ENCODE data around the gene TMEM178B. TPM values are rescaled to one million over a fixed set of nuclear protein-coding genes. Genes with fewer than 3 reads are reported as not detected.
"Not testable (repeated sequence)": the region's sequence is repeated elsewhere in the genome, so short reads cannot be mapped to it uniquely, and the experiment has no call there.

TMEM178B gene
- total RNA-seq, 3 donors from 2014 or later = 0.23 to 0.90 (median 0.37) TPM

DNA sequence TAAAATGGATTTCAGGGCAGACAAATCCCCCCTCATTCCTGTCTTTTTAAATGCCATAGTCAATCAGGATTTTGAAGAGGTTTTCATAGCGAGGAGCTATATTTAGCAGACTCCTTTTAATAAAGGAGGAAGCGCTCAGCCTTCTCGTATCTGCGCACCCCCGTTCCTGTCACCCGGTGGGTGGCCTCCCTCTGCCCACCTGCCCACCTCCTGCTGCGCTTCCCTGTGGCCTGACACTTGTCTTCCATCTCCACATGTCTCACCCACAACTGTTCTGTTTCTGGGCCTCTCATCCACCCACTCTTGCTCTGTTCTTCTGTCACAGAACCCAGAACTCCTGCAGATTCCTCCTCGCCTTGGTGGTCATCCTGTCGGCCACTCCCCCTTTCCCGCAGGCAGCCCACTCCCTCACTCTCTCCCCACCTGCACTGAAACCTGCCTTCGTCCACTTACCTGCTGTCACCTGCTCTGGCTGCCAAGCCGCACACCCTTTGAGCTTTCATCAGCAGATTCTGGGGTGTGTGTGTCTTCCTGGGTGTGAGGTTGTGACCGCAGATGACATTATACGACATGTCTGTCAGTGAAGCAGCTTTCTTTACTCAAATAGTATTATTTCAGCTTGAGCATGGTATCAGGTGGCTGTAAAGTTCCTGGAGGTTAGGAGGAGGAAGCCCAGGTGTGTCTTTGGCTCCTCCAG is 313.8 kb downstream of the TMEM178B start:
- H3K36me3 Mint-ChIP-seq (ENCODE audit: insufficient read depth) = no peaks in the 10 kb centered on the region
- H3K27me3 Mint-ChIP-seq (ENCODE audit: low read depth) = peaks cover 14% of the 10 kb centered on the region
- H3K4me3 Mint-ChIP-seq = no peak overlapping the region
- DNase-seq = no peak
- no peaks in the 10 kb centered on the region for H3K9me3 Mint-ChIP-seq
- ATAC-seq = no peak
- H3K4me1 Mint-ChIP-seq (ENCODE audit: low read depth) = no peaks in the 10 kb centered on the region

DNA sequence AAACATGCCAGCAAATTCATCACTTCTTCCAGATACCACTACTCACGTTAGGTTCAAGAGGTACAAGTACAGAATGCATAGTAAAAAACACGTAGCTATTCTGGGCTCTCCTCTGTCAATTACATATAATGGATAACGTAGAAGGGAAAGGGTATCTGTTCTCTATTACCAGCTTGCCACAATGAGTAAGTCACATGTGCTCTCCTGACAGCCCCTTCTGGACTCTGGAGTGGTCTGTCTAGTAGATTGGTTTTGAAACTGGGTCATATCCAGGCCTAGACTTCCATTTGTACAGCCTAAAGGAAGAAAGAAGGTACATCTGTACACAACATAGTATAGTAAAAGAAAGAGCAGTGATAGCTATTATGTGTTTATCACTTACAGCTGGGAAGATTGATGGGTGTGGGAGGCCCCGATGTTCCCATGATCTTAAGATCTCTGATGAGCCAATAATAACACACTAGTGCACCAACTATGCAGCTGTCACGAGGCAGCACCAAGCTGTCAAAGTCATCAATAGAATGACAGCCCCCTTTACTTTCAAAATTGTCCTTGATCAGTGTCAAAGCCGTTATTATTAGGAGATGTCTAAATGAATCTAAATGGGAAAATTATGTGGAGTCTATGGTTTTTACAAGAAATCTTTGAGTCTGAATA is 315.4 kb downstream of the TMEM178B start:
- no peaks in the 10 kb centered on the region for H3K9me3 Mint-ChIP-seq
- H3K27me3 Mint-ChIP-seq (ENCODE audit: low read depth) = peaks cover 12% of the 10 kb centered on the region
- no peaks in the 10 kb centered on the region for H3K36me3 Mint-ChIP-seq (ENCODE audit: insufficient read depth)
- no peak for ATAC-seq
- no peak overlapping the region for H3K4me3 Mint-ChIP-seq
- H3K4me1 Mint-ChIP-seq (ENCODE audit: low read depth) = no peaks in the 10 kb centered on the region
- DNase-seq = no peak

DNA sequence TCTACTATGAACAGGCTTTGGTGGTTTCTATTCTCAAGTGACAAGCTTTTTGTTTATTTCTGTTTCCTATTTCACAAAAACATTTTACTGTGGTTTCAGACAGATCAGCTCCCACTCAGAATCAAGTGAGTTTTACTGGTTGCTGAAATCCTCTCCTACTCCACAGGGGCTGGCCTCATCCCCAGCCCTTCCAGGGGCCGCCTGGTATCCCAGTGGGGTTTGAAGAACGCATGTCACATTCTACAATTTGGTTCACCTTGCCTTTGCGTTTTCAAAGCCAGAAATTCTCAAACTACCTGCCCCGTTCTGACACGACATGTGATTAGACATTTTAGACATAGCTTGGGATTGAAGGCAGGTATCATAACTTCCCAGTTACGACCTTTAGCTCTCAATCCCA is 316.5 kb downstream of the TMEM178B start:
- DNase-seq = no peak
- Mint-ChIP-seq H3K4me3 (no peak overlapping the region), H3K36me3 (ENCODE audit: insufficient read depth) (no peaks in the 10 kb centered on the region)

DNA sequence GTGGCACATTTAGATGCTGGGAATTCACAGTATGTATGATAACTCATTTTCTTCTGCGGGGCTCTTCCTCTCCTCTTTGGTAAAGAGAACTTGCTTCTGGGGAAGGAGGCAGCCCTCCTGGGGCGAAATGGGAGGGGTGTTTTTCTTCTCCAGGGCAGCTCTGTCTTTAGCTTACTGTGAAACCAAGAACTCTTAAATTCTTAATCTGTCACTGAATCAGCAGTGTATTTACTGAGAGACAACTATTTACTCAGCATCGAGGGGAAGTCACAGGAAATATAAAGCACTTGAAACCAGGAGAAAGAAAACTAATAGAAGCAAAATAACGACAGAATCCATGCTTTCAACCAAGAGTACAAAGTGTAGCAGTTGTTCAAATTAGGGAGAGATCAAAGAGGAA is 319.2 kb downstream of the TMEM178B start:
- no peaks in the 10 kb centered on the region for H3K4me1 Mint-ChIP-seq (ENCODE audit: low read depth)
- ATAC-seq (no peak), DNase-seq (no peak)
- no peaks in the 10 kb centered on the region for H3K36me3 Mint-ChIP-seq (ENCODE audit: insufficient read depth)
- H3K27me3 Mint-ChIP-seq (ENCODE audit: low read depth) = peaks cover 2% of the 10 kb centered on the region
- H3K4me3 Mint-ChIP-seq = no peak overlapping the region
- no peaks in the 10 kb centered on the region for H3K9me3 Mint-ChIP-seq

More for the DNA sequence above, 316.5 kb downstream of the TMEM178B start:
- no peak for ATAC-seq
- Mint-ChIP-seq H3K27me3 (ENCODE audit: low read depth) (peaks cover 10% of the 10 kb centered on the region), H3K4me1 (ENCODE audit: low read depth) (no peaks in the 10 kb centered on the region), H3K9me3 (no peaks in the 10 kb centered on the region)

DNA sequence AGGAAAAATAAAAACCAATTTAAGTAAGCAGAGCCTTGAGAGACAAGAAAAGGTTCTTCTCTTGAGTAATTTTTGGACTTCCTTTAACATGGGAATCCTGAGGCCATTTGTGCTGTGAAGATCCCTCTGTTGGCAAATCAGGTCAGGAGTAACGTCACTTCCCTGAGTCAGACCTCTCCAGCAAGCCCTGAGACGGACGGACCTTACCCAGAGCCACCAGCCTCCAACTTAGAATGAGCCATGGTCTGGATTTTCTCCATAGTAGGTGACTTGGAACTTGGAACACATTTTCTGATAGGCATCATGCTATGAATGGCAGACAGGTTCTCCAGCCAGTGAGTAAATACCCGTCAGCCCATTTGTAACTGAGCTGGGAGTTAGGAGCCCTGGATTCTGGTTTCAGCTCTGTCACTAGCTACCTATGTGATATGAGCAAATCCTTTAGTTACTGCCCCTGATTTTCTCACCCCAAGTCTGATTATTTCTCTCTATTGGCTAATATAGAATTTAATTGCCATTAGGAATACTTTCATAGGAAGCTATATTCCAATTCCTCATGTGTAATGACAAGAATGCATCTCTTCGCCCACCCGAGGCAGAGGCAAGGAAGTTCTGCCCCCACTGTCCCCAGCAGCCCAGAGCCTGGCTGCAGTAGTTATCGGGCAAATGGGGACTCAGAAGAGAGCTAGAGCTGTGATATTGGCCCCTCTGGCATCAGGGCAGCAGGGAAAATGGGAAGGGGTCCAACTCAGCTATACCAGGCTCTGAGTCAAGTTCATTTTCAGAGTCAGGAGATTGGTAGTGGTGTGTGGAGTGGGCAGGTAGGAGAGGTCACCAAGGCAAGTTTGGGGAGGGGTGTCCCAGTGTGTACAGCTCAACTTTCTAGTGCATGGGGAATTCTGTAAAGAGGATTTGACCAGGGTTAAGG is 323.6 kb downstream of the TMEM178B start:
- DNase-seq (no peak), ATAC-seq (no peak)
- Mint-ChIP-seq H3K4me1 (ENCODE audit: low read depth) (no peaks in the 10 kb centered on the region), H3K4me3 (no peak overlapping the region), H3K36me3 (ENCODE audit: insufficient read depth) (no peaks in the 10 kb centered on the region), H3K9me3 (no peaks in the 10 kb centered on the region), H3K27me3 (ENCODE audit: low read depth) (peaks cover 4% of the 10 kb centered on the region)

DNA sequence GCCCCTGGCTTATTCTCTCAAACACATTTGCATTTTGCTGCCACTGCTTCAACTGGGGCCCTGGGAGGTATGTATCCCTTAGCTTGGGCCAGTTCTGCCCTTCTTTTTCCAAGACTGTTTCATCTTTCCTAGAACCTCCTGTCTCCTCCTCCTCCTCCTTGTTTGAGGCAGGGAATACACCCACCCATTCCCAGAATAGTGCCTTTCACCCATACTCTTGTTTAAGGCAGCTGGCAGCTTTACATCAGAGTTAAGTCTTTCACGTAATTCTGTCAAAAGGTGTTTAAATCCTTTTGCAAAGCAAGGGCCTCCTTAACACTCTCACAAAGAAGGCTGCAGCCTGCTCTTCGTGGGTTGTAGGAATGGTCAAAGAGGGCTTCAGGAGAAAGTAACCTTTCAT is 326.5 kb downstream of the TMEM178B start:
- no peak overlapping the region for H3K4me3 Mint-ChIP-seq
- no peaks in the 10 kb centered on the region for H3K9me3 Mint-ChIP-seq
- DNase-seq = no peak
- no peaks in the 10 kb centered on the region for H3K36me3 Mint-ChIP-seq (ENCODE audit: insufficient read depth)
- H3K27me3 Mint-ChIP-seq (ENCODE audit: low read depth) = peaks cover 4% of the 10 kb centered on the region
- no peak for ATAC-seq
- no peaks in the 10 kb centered on the region for H3K4me1 Mint-ChIP-seq (ENCODE audit: low read depth)

DNA sequence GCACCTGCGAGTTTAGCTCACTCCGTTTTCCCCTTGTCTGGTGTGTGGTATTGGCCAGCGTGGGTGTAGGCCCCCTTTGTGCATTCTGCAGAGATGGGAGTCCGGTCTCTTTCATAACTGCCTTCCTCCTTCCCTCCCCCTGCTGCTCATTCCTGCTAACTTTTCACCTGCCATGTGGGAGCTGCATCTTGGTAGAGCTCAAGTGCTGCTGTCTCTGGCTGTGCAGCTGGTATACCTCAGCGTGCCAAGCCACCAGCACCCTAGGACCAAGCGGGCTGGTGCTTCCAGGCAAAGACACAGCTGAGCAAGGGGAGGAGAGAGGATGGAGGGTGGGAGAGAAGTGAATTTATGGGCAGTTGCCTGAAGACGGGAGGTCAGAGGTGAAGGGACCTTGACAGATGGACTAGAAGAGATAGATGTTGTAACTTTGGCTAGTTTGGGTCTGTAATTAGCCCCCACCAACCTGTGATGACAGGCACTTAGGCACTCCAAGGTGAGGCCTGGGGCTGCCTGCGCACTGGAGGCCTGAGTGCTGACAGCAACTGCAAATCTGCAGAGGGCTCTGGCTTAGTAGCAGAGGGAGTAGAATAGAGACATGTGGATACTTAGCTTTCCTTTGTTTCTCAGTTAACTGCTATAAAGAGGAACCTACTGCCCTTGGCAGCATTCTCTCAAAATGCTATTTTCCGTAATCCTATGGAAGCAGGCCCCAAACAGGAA is 328.6 kb downstream of the TMEM178B start:
- Mint-ChIP-seq H3K36me3 (ENCODE audit: insufficient read depth) (no peaks in the 10 kb centered on the region), H3K9me3 (no peaks in the 10 kb centered on the region), H3K4me1 (ENCODE audit: low read depth) (no peaks in the 10 kb centered on the region), H3K4me3 (no peak overlapping the region), H3K27me3 (ENCODE audit: low read depth) (peaks cover 4% of the 10 kb centered on the region)
- ATAC-seq (no peak), DNase-seq (no peak)

DNA sequence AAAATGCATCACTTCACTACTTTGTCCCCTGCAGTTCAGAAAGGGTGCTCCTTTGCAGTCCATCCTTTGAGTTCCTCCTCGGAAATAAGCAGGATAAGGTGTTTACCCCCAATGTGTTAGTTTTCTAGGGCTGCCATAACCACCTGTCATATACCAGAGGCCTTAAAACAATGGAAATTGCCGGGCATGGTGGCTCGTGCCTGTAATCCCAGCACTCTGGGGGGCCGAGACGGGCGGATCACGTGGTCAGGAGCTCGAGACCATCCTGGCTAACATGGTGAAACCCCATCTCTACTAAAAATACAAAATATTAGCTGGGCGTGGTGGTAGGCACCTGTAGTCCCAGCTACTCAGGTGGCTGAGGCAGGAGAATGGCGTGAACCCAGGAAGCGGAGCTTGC is 330.0 kb downstream of the TMEM178B start:
- H3K4me1 Mint-ChIP-seq (ENCODE audit: low read depth); DNase-seq; H3K27me3 Mint-ChIP-seq (ENCODE audit: low read depth); H3K36me3 Mint-ChIP-seq (ENCODE audit: insufficient read depth); ATAC-seq; H3K4me3 Mint-ChIP-seq; H3K9me3 Mint-ChIP-seq: not testable (repeated sequence)

DNA sequence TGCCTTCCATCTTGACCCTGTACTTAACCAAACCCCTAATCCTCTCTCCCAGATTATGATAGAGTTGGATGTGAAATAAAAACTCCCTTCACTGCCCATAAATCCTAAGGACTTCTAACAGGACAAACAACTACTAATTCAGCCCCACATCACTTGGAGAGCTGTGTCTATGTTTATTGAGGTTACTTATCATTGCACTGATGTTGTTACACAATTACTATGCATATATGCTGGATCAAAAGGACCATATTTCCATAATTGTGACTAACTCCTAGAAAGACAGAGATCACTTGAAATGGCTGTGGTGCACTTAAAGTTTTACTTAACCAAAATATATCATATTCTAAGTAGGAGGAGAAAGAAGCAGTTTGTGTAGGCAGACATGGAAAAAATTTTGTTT is 332.5 kb downstream of the TMEM178B start:
- no peaks in the 10 kb centered on the region for H3K9me3 Mint-ChIP-seq
- no peaks in the 10 kb centered on the region for H3K4me1 Mint-ChIP-seq (ENCODE audit: low read depth)
- no peak for ATAC-seq
- H3K27me3 Mint-ChIP-seq (ENCODE audit: low read depth) = peaks cover 4% of the 10 kb centered on the region
- H3K4me3 Mint-ChIP-seq = no peak overlapping the region
- DNase-seq = no peak
- no peaks in the 10 kb centered on the region for H3K36me3 Mint-ChIP-seq (ENCODE audit: insufficient read depth)

DNA sequence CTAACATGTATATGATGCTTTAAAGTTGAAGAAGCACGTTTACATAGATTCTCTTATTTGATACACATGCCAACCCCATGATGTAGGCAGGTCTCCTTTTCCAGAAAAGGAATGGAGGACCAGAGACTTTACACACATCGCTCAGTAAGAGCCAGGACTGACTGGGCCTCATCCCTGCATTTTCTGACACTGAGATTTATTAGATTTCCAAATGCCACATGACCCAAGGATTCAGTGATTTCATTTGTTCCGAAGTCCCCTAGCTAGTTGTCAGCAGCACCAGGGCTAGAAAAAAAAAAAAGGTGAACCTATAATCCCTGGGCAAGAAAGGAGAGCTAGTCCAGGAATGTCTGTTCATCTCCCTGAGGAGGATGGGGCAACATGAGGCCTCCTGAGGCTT is 334.0 kb downstream of the TMEM178B start:
- Mint-ChIP-seq H3K27me3 (ENCODE audit: low read depth) (peaks cover 4% of the 10 kb centered on the region), H3K4me1 (ENCODE audit: low read depth) (no peaks in the 10 kb centered on the region), H3K9me3 (no peaks in the 10 kb centered on the region), H3K36me3 (ENCODE audit: insufficient read depth) (no peaks in the 10 kb centered on the region), H3K4me3 (no peak overlapping the region)
- DNase-seq = no peak
- no peak for ATAC-seq

DNA sequence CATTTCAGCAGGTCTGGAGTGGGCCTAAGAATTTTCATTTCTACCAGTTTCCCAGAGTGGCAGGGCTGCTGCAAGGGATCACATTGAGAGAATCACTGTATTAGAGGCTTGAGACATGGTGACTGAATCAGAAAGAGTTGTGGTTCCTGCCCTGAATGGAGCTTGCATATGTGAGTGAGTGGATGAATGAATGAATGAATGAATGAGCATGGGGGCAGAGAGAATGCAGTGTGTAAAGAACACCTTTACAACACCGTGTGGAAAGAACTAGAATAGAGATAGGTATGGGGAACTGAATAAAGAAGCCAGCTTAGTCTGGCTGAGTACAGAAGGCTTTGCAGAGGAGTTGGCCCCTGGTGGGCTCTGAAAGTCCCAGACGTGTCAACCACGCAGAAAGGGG is 334.6 kb downstream of the TMEM178B start:
- no peak for DNase-seq
- Mint-ChIP-seq H3K36me3 (ENCODE audit: insufficient read depth) (no peaks in the 10 kb centered on the region), H3K4me1 (ENCODE audit: low read depth) (no peaks in the 10 kb centered on the region), H3K4me3 (no peak overlapping the region), H3K9me3 (no peaks in the 10 kb centered on the region), H3K27me3 (ENCODE audit: low read depth) (peaks cover 4% of the 10 kb centered on the region)
- ATAC-seq = no peak

DNA sequence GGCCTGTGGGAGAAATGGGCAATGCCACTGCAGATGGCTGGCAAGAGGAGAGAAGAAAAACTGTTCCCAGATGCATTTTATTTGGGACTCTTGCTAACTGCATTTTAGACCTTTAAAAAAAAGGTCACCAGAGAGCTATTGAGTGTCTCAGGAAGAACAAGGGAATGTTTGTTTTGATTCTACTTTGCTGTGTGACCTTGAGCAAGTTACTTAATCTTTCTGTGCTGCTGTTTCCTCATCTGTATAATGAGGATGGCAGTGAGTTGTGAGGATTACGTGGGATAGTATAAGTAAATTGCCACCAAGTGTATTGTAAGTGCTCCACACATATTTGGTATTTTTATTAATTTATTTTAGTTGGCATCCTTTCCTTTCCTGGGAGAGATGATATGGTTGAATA is 335.4 kb downstream of the TMEM178B start:
- Mint-ChIP-seq H3K4me1 (ENCODE audit: low read depth) (no peaks in the 10 kb centered on the region), H3K9me3 (no peaks in the 10 kb centered on the region)
- DNase-seq = no peak

DNA sequence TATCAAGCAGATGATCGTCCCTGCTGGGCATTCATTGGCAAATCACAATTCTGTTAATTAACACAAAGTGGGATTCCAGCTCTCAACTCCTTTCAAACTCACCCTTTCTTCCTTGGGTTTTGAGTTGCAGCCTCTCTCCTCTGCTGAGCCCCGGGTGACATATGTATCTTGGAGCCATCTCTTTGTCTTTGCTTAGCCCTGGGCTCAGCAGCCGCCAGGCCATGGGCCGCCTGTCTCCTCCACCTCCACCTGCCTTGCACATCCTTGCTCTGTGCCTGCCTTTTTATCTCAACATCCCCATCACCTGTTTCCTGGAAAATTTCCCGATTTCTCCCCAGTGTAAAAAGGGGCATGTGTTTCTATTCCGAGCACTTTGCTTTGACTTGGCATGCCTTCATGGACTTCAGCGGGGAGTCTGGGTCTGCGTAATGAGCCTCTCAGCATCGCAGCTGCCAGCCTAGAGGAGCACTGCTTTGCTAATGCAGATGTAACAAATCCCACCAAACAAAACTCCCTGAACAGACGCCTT is 336.0 kb downstream of the TMEM178B start:
- no peaks in the 10 kb centered on the region for H3K36me3 Mint-ChIP-seq (ENCODE audit: insufficient read depth)
- H3K9me3 Mint-ChIP-seq = no peaks in the 10 kb centered on the region
- H3K4me1 Mint-ChIP-seq (ENCODE audit: low read depth) = no peaks in the 10 kb centered on the region
- H3K27me3 Mint-ChIP-seq (ENCODE audit: low read depth) = peaks cover 4% of the 10 kb centered on the region
- no peak for ATAC-seq
- H3K4me3 Mint-ChIP-seq = no peak overlapping the region
- DNase-seq = no peak

More for the DNA sequence above, 335.4 kb downstream of the TMEM178B start:
- H3K4me3 Mint-ChIP-seq = no peak overlapping the region
- peaks cover 4% of the 10 kb centered on the region for H3K27me3 Mint-ChIP-seq (ENCODE audit: low read depth)
- no peaks in the 10 kb centered on the region for H3K36me3 Mint-ChIP-seq (ENCODE audit: insufficient read depth)
- no peak for ATAC-seq

All from activated T-cell treated with anti-CD3 and anti-CD28 coated beads, Interleukin-2, amount 50 U/mL, for 4 hours (primary cell).